GM23248 (cell line): ENCODE measurements around the gene AOC3.

Experiments
- EZH2 ChIP-seq: fragments of 200-600 bp; sonication (generic); IDR thresholded peaks from 2 replicates; pipeline ENCODE4 v1.6.1; 2018; ENCODE audit warnings: antibody characterized with exemption, mild to moderate bottlenecking; ENCODE audit not compliant: insufficient read depth, poor library complexity, severe bottlenecking
- EZH2phosphoT487 ChIP-seq: fragments of 200-600 bp; sonication (generic); IDR thresholded peaks from 2 replicates; pipeline ENCODE4 v1.6.1; 2018; ENCODE audit warnings: antibody characterized with exemption, moderate library complexity, mild to moderate bottlenecking, low read depth; ENCODE audit not compliant: insufficient read depth

- TF ChIP-seq EZH2phosphoT487 (no peak), EZH2 (no peak)
Observed at GRCh38 chr17:42833767-42834422, 17.1 kb upstream of the AOC3 start.
